CD4-positive, alpha-beta T cell treated with Interleukin-2 at 100 ng/mL for 4 hours (primary cell): ENCODE data around the gene LRRC40.
A peak's percentile ranks its signal among the peaks of the same experiment; 100 is the strongest.
"Not testable (repeated sequence)": the region's sequence is repeated elsewhere in the genome, so short reads cannot be mapped to it uniquely, and the experiment has no call there.

ENCODE experiments used
- DNase-seq: peaks from one replicate; pipeline ENCODE4 v3.0.0-alpha.2; 2020; ENCODE audit warnings: low spot score

Gene LRRC40

GRCh38 chr1:70205434-70206118 lies at the start of gene LRRC40:
Gene LRRC40 (minus strand): TSS chr1:70205579. CDS start chr1:70205540, 39 bp downstream.
- DNase-seq, result peak; percentile 95

- DNase-seq, result no peak
These were observed 43.4 kb upstream of the LRRC40 start for GRCh38 chr1:70248729-70249128.

DNA sequence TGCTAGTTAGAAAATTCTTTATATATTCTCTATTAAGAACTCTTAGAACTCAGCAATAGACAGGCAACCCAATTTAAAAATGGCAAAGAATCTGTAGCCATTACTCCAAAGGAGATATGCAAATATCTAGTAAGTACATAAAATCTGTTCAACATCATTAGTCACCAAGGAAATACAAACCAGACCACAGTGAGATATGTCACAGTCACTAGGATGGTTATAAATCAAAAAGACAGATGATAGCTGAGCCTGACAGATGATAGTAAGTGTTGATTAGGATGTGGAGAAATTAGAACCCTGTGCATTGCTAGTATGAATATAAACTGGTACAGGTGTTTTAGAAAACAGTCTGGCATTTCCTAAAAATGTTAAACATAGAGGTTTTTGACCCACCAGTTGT lies 42.4 kb upstream of the LRRC40 start:
- no peak for DNase-seq

DNA sequence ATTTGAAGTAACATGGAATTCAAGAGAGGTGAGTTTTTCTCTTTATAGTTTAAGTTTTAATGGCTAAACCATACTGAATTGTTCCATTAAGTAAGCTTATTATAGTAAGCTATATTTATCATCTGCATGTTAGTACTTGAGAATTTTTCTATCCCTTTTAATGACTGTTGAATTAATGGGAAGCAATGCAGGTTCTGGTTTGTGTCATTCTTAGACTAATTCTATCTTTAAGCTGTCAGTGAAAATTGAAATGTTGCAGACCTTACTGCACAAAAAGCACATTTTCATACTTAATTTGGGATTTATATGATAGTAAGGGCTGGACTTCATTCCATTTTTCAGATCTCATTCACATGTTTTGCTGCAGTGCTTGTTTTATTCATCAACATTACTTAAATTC lies 41.7 kb upstream of the LRRC40 start:
- no peak for DNase-seq

DNA sequence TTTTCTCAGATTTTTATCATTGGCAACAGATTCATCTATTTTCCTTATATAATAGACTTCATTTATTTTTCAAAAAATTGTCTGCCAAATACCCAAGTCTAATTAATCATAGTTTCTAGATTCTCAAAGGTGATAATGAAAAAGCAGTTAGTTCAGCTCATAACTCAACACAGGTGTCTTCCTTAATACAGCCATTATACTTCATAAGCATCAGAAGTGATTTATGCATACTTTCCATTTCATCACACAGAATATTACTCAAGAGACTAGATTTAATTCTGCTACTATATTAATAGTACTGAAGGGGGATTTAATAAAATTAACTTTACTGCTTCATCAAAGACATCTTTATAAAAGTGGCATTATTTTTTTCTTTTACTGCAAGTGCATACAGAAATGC lies 34.6 kb upstream of the LRRC40 start:
- DNase-seq, result no peak

GRCh38 chr1:70234733-70235132 lies 29.4 kb upstream of the LRRC40 start:
- no peak for DNase-seq

- DNase-seq, result no peak
These were observed 26.1 kb upstream of the LRRC40 start for GRCh38 chr1:70231475-70231874.

- DNase-seq, result no peak
These were observed 23.3 kb upstream of the LRRC40 start for GRCh38 chr1:70228670-70229069.

- no peak for DNase-seq
These were observed 22.1 kb upstream of the LRRC40 start for GRCh38 chr1:70227439-70227838.

GRCh38 chr1:70224954-70225353 lies 19.6 kb upstream of the LRRC40 start:
- no peak for DNase-seq

GRCh38 chr1:70222716-70223235 lies 17.4 kb upstream of the LRRC40 start:
- DNase-seq, result no peak

DNA sequence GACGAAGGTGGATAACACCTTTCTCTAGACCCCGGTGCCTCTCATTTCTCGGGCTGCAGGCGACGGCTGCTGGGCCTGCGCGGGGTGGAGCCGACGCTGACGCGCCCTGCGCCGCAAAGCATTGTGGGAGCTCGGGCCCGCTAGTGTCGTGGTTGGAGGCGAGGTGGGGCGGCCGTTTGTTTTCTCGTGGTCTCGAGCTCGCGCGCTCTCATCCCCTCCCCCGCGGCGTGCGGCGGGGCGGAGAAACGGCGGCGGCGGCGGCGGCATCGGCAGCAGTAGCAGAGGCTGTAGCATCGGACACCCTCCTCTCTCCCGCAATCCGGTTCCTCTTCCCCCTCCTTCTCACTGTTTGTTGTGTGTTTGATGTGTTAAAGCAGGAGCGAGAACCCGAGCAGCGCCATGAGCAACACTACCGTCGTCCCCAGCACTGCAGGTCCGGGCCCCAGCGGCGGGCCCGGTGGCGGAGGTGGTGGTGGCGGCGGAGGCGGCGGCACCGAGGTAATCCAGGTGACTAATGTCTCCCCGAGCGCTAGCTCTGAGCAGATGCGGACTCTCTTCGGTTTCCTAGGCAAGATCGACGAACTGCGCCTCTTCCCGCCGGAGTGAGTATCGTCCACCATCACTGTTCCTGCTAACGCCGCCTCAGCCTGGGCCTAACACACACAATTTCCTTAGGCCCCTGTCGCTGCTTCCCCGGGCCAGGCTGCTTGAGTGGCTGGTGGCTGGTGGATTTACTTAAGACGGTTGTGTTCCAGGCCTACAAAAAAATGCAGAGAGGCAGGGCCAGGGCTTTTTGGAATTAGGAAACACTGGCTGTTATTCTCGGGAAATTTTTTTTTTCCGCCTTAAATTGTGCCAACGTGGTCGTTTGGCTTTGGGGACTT lies 16.1 kb upstream of the LRRC40 start, which contains the start of gene SRSF11:
Gene SRSF11 (plus strand): TSS at position 143 of the 884 bp plus-strand sequence. CDS start 257 bp downstream, at position 400.
- DNase-seq, result peak; percentile 97

DNA sequence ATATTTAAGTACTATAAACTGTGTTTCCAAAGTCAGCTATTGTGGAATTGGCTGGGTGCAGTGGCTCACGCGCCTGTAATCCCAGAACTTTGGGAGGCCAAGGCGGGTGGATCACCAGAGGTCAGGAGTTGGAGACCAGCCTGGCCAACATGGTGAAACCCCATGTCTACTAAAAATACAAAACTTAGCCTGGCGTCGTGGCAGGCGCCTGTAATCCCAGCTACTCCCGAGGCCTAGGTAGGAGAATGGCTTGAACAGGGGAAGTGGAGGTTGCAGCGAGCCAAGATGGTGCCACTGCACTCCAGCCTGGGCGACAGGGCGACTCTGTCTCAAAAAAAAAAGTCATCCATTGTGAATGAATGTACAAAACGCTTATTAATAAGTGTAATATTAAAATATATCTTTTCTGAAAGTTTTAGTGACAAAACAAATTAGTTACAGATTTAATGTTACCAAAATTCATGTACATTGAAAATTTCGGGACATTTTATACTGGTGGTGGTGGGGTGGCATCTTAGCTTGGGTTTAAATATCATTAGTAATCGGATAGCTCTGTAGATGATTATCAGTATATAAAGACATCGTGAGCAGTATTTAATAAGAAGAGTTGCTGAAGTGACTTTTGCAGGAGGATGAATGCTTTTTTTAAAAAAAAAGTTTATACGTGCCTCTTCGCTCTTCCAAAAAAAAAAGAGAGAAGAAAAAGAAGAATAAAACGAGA lies 15.3 kb upstream of the LRRC40 start:
- DNase-seq, result no peak

GRCh38 chr1:70220015-70220414 lies 14.6 kb upstream of the LRRC40 start:
- DNase-seq, result no peak

DNA sequence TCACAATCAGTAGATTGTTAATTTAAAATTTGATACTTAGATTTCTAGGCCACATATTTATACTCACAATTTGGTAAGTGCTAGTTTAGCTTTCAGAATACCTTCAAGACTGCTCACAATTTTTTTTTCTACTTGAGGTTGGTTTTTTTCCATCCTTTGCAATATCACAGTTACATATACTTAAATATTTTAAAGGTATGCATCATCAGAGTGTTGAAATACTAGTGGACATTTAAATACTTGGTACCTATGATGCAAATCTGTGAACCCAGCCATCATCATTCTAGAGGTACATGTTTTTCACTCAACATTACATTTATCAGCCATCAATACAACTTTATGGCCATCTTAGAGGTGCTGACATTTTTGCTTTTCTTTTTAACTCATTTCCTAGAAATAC lies 6.2 kb upstream of the LRRC40 start:
- DNase-seq, result no peak

GRCh38 chr1:70210820-70211219 lies 5.4 kb upstream of the LRRC40 start:
- DNase-seq, result no peak

- no peak for DNase-seq
These were observed 2.9 kb upstream of the LRRC40 start for GRCh38 chr1:70208292-70208691.

DNA sequence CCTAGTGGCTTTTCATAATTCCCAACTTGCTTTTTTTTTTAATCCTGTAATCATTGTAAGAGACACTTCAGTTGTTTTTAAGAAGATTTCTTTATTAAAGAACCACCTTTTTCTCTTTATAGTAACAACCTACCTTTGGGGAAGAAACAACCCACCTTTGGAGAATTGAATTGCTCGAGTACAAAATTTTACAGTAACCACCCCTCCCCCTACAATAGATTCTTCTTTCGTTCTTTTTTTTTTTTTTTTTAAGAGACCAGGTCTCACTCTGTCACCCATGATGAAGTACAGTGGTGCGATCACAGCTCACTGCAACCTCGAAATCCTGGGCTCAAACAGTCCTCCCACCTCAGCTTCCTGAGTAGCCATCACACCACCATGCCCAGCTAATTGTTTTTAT lies 2.1 kb upstream of the LRRC40 start:
- DNase-seq, result no peak

GRCh38 chr1:70206833-70207232 lies 1.5 kb upstream of the LRRC40 start:
- DNase-seq, result not testable (repeated sequence)

GRCh38 chr1:70205071-70205433 lies 327 bp downstream of the LRRC40 start:
- no peak for DNase-seq

DNA sequence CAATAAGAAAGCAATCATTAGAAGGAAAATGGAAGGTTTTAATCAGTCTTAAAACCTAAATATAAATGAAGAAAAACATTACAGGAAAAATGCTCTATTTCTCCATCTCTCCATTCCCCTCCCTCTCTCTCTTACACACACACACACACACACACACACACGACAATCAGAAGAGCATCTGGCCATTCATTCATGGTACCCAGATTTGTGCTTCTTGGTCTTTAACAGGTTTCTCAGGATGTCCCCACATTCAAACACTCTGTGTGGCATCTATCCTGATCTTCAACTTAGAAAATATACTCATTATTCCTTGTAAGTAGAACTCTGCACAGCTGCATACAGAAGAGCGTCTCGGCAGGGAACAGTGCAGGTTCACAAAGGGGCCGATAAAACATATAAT lies 779 bp downstream of the LRRC40 start:
- DNase-seq, result no peak

DNA sequence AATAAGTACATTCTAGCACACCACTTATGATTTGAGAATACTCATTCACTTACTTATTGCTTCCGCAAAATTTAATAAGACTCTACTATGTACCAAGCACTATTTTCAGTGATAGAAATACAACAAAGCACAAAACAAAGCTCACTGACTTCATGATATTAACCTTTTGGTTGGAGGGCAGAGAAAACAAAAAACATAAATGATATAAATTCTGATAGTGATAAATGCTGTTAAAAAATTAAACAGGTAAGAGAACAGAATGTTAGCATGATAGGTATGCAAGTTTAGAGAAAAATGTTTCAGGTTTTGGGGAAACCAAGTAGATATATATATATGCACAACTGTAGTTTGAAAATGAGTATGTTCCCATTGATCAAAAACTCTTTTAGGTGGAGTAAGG lies 1.2 kb downstream of the LRRC40 start:
- DNase-seq, result no peak
